HL-60 (cell line): ENCODE results near the gene TIPIN.

Source experiments
- GABPA ChIP-seq: IDR thresholded peaks from 2 replicates; pipeline ENCODE4 v1.6.1; 2012; ENCODE audit warnings: low read depth
- POLR2AphosphoS5 ChIP-seq: IDR thresholded peaks from 2 replicates; pipeline ENCODE4 v1.6.1; 2012; ENCODE audit warnings: low read depth
- REST ChIP-seq: IDR thresholded peaks from 2 replicates; pipeline ENCODE4 v1.6.1; 2012; ENCODE audit warnings: low read depth; ENCODE audit not compliant: insufficient replicate concordance
- TF ChIP-seq, protein P1 (sequence below): IDR thresholded peaks from one replicate; pipeline ENCODE4 v1.5.1; 2011; ENCODE audit warnings: low read length, control low read depth, inconsistent platforms; ENCODE audit not compliant: insufficient read depth

DNA sequence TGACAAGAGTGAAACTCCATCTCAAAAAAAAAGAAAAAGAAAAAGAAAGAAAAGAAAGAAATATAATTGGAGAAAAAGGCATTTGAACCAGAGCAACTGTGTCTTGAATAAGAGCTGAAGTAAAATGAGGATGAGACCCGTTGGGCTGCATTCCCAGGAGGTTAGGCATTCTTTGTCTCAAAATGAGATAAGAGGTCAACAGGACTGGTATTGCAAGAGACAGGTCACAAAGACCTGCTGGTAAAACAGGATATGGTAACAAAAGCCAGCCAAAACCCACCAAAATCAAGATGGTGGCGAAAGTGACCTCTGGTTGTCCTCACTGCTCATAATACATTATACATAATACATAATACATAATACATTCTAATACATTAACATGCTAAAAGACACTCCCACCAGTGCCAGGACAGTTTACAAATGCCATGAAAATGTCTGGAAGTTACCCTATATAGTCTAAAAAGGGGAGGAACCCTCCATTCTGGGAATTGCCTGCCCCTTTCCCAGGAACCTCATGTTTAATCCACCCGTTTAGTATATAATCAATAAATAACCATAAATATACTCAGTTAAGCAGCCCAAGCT is 8.6 kb upstream of the TIPIN start:
- TF ChIP-seq, protein P1, sequence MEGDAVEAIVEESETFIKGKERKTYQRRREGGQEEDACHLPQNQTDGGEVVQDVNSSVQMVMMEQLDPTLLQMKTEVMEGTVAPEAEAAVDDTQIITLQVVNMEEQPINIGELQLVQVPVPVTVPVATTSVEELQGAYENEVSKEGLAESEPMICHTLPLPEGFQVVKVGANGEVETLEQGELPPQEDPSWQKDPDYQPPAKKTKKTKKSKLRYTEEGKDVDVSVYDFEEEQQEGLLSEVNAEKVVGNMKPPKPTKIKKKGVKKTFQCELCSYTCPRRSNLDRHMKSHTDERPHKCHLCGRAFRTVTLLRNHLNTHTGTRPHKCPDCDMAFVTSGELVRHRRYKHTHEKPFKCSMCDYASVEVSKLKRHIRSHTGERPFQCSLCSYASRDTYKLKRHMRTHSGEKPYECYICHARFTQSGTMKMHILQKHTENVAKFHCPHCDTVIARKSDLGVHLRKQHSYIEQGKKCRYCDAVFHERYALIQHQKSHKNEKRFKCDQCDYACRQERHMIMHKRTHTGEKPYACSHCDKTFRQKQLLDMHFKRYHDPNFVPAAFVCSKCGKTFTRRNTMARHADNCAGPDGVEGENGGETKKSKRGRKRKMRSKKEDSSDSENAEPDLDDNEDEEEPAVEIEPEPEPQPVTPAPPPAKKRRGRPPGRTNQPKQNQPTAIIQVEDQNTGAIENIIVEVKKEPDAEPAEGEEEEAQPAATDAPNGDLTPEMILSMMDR: no peak
- TF ChIP-seq POLR2AphosphoS5 (no peak), REST (no peak), GABPA (no peak)
